ENCODE results near the gene WRNIP1. TPM values are rescaled to one million over a fixed set of nuclear protein-coding genes. Genes with fewer than 3 reads are reported as not detected.

Gene WRNIP1
- total and polyA plus RNA-seq, 9 of the 15 experiments (the other 6 are each of a cell fraction or from before 2014, with no cell fraction given) = 13.2 to 63.6 (median 48.6) TPM

- TF ChIP-seq CREB3 (tag; conservative IDR thresholded peaks at IDR 0.05; ENCODE audit: low read depth) (no peak), TBP (optimal IDR thresholded peaks at IDR 0.05; ENCODE audit: low read depth, low read length) (peak; percentile 28), HSF4 (CRISPR knock-in tag; IDR thresholded peaks at IDR 0.05; ENCODE audit: borderline replicate concordance) (no peak), TAF1 (IDR thresholded peaks at IDR 0.05; ENCODE audit: control insufficient read depth, extremely low read depth, insufficient read depth, low read length, severe bottlenecking) (no peak), CTBP1 (IDR thresholded peaks at IDR 0.05; ENCODE audit: borderline replicate concordance) (no peak; the same call in 1 of the 2 replicates), BHLHE40 (IDR thresholded peaks at IDR 0.05; ENCODE audit: low read length) (0 out of 2 replicates have a peak, but pooled peaks have one; percentile 3), POLR3A (IDR thresholded peaks at IDR 0.05; ENCODE audit: borderline replicate concordance, extremely low read depth, insufficient read depth, insufficient read length) (no peak), TCF7 (IDR thresholded peaks at IDR 0.05; ENCODE audit: borderline replicate concordance) (no peak), ZNF584 (CRISPR knock-in tag; IDR thresholded peaks at IDR 0.05; ENCODE audit: low read depth) (no peak), RAD51 (IDR thresholded peaks at IDR 0.05; ENCODE audit: borderline replicate concordance, low read depth) (no peak), ZBTB2 (IDR thresholded peaks at IDR 0.05) (no peak), EGR1 (conservative IDR thresholded peaks at IDR 0.05) (peak; percentile 27), BRCA1 (IDR thresholded peaks at IDR 0.05) (no peak), BRCA1 (CRISPR knock-in tag; IDR thresholded peaks at IDR 0.05) (no peak), NR1H2 (CRISPR knock-in tag; IDR thresholded peaks at IDR 0.05) (no peak), HOXB6 (CRISPR knock-in tag; IDR thresholded peaks at IDR 0.05; ENCODE audit: borderline replicate concordance) (no peak), ZMIZ1 (IDR thresholded peaks at IDR 0.05; ENCODE audit: low read depth in 2 of 2, low read length in 2 of 2) (no peak), PTTG1 (tag; IDR thresholded peaks at IDR 0.05; ENCODE audit: low read depth) (no peak), ATF2 (CRISPR knock-in tag; IDR thresholded peaks at IDR 0.05) (no peak)
Measured at GRCh38 chr6:2765896-2766766, 938 bp downstream of the WRNIP1 start (continued).
